Measurements from ENCODE around the gene C3orf62.

GRCh38 chr3:49271047-49271446 lies 6.0 kb downstream of the C3orf62 start:
- TF ChIP-seq POLR2A (IDR thresholded peaks at IDR 0.05): no peak
- TF ChIP-seq, protein P1, sequence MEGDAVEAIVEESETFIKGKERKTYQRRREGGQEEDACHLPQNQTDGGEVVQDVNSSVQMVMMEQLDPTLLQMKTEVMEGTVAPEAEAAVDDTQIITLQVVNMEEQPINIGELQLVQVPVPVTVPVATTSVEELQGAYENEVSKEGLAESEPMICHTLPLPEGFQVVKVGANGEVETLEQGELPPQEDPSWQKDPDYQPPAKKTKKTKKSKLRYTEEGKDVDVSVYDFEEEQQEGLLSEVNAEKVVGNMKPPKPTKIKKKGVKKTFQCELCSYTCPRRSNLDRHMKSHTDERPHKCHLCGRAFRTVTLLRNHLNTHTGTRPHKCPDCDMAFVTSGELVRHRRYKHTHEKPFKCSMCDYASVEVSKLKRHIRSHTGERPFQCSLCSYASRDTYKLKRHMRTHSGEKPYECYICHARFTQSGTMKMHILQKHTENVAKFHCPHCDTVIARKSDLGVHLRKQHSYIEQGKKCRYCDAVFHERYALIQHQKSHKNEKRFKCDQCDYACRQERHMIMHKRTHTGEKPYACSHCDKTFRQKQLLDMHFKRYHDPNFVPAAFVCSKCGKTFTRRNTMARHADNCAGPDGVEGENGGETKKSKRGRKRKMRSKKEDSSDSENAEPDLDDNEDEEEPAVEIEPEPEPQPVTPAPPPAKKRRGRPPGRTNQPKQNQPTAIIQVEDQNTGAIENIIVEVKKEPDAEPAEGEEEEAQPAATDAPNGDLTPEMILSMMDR (IDR thresholded peaks at IDR 0.05): no peak

All from thyroid gland (tissue), 4 donors.